ENCODE measurements around the gene RMND1.
"Not testable (repeated sequence)": the region's sequence is repeated elsewhere in the genome, so short reads cannot be mapped to it uniquely, and the experiment has no call there.

Gene RMND1

GRCh38 chr6:151413372-151414145, 38.4 kb downstream of the RMND1 start:
- DNase-seq: peak; percentile 85

GRCh38 chr6:151412909-151413308, 39.0 kb downstream of the RMND1 start:
- no peak for DNase-seq

GRCh38 chr6:151409679-151410078, 42.2 kb downstream of the RMND1 start:
- no peak for DNase-seq

GRCh38 chr6:151409260-151409659, 42.7 kb downstream of the RMND1 start:
- DNase-seq: no peak

GRCh38 chr6:151408858-151409257, 43.1 kb downstream of the RMND1 start:
- no peak for DNase-seq

GRCh38 chr6:151403919-151404308, 48.0 kb downstream of the RMND1 start:
- DNase-seq: no peak

- DNase-seq: no peak
These were observed 49.7 kb downstream of the RMND1 start for GRCh38 chr6:151402228-151402627.

GRCh38 chr6:151400473-151400872, 51.5 kb downstream of the RMND1 start:
- no peak for DNase-seq

GRCh38 chr6:151399679-151400078, 52.2 kb downstream of the RMND1 start:
- peak; percentile 23 for DNase-seq

GRCh38 chr6:151393410-151393809, 58.5 kb downstream of the RMND1 start:
- DNase-seq: no peak

GRCh38 chr6:151392427-151392826, 59.5 kb downstream of the RMND1 start:
- no peak for DNase-seq

GRCh38 chr6:151391471-151392413, 60.2 kb downstream of the RMND1 start, which contains the start of gene ZBTB2:
ZBTB2 (minus strand) TSS chr6:151391559; CDS start chr6:151373637, 17,922 bp downstream.
- peak; percentile 86 for DNase-seq

- peak; percentile 87 for DNase-seq
These were observed 61.0 kb downstream of the RMND1 start for GRCh38 chr6:151390851-151391470.

- peak; percentile 98 for DNase-seq
These were observed 61.6 kb downstream of the RMND1 start for GRCh38 chr6:151390276-151390850.

GRCh38 chr6:151389618-151390275, 62.2 kb downstream of the RMND1 start:
- DNase-seq: no peak

GRCh38 chr6:151388997-151389617, 62.8 kb downstream of the RMND1 start:
- DNase-seq: peak; percentile 33

GRCh38 chr6:151388236-151388635, 63.7 kb downstream of the RMND1 start:
- no peak for DNase-seq

- no peak for DNase-seq
These were observed 64.6 kb downstream of the RMND1 start for GRCh38 chr6:151387175-151387970.

- DNase-seq: peak; percentile 46
These were observed 66.7 kb downstream of the RMND1 start for GRCh38 chr6:151385177-151385576.

GRCh38 chr6:151384151-151384550, 67.8 kb downstream of the RMND1 start:
- DNase-seq: no peak

GRCh38 chr6:151382631-151383030, 69.3 kb downstream of the RMND1 start:
- DNase-seq: not testable (repeated sequence)

Data from CD4-positive, alpha-beta T cell treated with Interleukin-17A for 1 hour (primary cell).